NCI-H2227 (cell line): Measurements from ENCODE around the gene ADORA2A.

Experiments used
- DNase-seq: peaks from one replicate; lab custom pipeline; 2025; ENCODE audit not compliant: unreplicated experiment; lab: John Stamatoyannopoulos, UW

ADORA2A gene

DNA sequence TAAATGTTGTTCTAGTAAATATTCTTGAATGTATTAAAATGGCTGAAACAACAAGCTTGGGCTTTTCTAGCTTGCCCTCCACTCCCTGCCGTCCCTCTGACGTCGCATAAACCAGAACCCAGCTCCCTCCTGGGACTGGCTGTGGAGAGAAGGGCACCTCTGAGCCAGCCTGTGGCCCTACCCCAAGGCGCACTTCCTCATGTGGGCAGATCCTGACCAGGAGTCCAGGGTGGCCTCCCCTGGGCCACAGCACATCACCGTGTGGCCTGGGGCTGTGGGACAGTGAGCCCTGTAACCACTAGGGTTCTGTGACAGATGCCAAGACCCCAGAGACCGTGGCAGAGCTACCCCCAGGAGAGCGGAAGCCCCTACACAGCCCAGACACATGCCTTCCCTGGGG is 10.2 kb upstream of the ADORA2A start:
- no peak for DNase-seq

DNA sequence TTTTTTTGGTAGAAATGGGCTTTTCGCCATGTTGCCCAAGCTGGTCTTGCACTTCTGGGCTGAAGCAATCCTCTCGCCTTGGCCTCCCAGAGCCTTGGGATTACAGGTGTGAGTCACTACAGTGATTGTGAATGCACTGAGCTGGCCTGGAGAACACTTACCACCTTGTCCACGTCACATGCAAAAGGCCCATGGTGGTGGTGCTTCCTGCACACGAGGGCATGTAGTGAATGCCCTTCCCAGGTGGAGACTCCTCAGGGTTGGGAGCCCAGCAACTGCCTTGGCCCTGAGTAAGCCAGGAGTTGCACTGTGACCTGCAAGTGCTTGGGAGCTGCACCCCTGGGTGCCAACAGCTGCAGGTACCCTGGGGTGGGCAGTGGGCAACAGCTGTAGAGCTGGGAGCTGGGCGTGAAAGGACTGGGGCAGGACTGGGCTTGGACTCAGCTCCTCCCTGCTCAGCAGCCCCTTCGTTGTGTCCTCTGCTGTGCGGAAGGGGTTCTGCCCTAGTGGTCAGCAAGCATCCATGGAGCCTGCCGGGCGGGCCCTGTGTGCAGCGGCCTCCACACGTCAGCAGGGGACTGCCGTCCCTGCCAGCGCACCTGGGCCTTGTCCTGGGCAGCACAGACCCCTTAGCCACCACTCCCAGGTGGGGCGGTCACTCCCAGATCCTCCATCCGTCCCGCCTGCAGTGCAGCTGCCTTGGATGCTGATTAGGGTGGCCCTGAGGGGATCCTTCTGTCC is 9.3 kb upstream of the ADORA2A start:
- no peak for DNase-seq

DNA sequence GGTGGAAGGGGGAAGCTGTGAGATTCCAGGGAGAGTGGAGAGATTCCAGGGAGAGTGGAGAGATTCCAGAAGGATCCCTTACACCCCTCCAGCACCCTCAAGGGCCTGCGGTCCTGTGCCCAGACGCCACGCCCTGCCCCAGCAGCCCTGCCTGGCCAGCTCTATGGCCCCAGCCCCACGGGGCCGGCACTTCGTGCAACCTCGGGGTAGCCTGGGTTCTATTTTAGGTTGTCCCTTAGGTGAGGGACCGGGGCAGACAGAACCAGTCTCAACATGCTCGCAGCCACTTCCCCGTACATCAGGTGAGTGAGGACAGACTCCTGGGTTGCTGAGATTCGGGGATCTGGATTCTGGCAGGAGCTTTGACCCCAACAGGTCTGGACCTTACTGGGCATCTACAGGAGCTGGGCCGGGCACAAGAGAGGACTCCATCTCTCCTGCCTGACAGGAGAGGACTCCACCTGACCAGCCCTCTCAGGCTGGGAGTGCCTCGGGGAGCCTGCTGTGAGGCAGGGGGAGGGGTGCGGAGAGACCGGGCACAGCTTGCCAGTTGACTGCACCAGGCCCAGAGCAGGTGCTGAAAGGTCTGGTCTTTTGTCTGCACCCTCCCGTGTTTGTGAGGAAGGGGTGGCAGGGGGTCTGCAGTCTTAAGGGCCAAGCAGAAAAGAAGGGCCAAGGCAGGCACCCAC is 8.5 kb upstream of the ADORA2A start:
- DNase-seq = no peak

DNA sequence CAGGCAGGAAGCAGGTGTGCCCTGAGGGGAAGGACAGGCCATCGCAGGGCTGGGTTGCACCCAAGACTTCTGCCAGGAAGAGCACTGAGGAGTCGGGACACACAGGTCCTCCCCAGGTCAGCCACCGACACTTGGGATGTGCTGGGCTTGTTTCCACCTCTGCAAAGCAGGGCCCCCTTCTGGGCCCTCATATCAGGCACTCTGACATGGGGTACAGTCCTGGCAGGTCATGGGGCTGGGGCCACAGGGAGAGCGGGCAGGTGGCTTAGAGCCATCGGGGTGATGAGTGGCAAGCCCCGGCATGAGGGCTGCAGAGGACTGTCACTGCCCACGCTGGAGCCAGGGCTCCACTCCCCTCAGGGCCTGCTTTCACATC is 7.9 kb upstream of the ADORA2A start:
- no peak for DNase-seq

DNA sequence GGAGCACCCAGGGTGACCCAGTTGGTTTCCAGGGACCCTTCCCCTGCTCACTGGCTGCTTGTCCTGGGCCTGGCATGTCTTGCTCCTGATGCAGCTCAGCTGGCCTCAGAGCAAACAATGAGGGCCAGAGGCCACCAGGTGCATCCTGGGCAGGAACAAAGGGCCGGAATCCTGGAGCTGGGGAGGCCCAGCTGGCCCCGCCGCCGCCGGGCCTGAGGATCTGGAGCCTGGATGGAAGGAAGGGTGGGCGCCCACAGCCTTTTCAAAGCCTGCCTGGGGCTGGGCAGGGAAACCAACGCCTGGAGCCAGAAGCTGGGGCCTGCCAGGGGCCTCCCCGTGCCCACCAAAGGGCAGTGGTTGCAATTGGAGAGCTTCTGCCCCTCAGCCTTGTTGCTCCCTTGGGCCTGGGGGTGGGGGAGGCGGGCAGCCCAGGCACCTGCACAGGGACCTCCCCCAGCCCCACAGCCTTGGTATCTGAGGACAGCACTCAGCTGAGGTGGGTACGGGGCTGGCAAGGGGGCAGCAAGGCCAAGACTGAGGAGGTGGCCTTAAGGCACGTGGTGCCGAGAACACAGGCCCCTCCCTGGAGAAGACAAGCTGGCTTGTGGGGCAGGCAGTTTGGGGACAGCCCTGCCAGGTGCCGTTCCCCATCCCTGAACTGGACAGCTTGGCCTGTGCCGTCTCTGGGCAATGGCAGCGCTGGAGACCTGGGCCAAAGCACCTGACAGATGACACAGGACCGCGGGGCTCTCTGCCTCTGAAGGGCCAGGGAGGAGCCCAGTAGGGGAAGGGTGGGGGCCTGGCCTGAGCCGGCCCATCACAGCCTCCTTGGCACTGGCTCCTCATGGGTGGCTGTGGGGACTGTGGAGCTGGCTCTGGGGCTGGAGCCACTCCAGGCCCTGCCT is 7.1 kb upstream of the ADORA2A start:
- DNase-seq = peak; percentile 6

DNA sequence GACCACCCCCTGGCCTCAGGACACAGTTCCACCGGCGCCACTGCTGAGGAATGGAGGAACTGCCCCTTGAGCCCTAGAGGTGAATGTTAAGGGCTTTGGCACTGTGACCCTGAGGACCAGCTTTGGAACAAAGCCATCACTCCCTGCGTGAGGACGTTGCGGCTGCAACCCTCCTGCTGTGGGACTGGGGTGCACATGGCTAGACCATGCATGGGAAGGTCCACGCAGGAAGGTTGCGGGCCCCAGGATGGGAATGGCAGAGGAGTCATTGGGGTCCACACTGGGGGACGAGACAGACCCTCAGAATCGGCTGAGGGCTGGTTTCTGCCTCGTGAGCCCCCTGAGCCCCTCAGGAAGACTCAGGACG is 6.4 kb upstream of the ADORA2A start:
- DNase-seq = no peak

DNA sequence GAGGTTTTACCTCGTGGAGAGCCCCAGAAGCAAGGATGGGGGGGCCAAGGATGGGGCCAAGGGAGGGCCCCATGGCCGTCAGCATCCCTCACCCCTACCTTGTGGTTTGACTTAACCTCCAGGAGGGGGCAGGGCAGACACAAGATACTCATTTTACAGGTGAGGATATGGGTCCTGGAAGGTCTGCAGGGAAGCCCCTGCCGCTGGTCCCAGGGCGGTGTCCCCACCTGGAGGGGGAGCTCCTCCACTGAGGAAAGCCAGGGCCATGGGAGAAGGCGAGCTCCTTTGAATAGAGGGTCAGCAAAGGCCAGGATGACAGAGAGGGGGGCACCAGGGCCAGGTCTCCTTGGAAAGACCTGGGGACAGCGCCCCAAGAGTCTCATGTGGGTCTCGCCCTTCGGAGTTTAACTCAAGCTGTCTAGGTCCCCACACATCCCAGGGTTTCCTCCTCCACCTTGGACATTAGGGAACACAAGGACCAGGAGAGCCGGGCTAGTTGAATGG is 5.9 kb upstream of the ADORA2A start:
- no peak for DNase-seq

DNA sequence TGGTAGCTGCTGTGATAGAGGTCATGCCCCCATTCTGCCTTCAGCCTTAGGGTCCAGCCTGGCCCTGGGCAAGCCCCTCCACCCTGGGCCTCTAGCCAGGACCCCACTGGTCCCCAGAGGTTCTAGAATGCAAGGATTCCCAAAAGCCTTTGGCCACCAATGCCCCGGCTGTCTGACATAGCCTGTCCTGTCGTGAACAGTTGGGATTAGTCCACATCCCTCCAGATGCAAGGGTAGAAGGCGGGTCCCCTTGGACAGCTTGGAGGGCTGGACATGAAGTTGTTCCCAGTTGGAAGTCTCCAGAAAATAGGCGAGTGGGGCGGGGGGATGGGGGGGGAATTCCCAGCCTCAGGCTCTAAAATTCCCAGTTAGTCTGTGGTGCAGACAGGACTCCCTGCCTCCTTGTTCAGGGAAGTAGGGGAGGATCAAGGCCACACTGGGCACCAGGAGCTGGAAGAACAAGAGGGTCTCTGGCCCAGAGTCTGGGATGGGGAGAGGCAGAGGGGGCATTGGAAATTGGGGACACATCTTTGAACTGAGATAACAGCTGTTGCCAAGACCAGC is 5.2 kb upstream of the ADORA2A start:
- DNase-seq = no peak

DNA sequence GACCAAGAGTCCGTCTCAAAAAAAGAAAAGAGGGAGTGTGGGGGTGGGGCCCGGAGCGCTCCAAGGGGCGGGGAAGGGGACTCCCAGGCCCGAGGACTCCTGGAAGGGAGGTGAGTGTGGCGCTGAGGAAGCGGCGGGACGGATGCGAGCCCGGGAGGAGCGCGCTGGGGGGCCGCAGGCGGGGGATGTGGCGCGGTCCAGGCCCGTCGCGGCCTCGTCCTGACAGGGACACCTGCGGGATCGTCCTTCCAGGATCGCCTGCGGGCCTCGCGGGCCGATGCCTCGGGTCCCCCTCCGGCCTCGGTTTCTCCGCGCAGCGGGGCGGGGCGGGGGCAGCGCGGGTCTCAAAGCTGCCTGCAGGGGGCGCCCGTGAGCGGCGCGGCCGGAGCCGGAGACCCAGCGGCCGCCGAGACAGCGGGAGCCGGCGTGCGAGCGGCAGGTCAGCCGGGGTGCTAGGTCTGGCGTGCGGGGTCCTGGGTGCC is 3.8 kb upstream of the ADORA2A start:
- peak; percentile 34 for DNase-seq

DNA sequence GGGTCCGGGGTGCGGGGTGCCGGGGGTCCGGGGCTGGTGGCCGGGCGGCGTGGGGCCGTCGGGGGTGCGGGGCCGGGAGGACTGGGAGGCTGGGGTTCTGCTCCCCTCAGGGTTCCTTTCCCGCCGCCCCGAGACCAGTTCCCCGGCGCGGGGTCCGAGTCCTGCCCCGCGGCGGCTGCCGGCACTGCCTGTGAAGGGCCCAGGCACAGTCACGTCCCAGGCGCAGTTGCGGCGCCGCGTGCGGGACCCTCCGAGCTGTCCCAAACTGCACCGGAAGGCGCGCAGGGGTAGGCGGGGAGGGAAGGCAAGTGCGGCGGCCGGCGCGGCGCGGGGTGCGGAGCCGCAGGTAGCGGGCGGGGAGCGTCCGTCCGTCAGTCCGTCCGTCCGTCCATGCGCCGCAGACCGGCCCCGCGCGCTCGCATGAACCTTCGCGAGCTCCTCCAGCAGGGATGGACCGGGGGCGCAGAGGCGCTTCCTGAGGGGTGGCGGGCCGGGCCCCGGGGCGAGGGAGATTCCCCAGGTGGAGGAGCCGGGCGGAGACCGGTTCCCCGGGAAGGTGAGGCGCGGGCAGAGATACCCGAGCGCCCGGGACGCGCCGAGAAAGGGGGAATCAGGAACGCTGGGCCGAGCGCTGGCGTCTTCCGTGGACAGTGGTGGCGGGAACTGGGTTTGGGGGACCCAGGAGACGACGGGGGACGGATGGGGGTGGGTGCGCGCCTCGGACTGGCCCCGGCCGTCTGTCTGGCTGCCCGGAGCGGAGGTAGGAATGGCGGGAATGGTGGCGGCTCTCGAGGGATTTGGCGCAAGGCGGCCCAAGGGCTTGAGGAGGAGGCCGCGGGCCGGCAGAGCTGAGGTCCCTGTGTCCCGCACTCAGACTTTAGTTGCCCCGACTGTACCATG is 3.1 kb upstream of the ADORA2A start:
- no peak for DNase-seq

DNA sequence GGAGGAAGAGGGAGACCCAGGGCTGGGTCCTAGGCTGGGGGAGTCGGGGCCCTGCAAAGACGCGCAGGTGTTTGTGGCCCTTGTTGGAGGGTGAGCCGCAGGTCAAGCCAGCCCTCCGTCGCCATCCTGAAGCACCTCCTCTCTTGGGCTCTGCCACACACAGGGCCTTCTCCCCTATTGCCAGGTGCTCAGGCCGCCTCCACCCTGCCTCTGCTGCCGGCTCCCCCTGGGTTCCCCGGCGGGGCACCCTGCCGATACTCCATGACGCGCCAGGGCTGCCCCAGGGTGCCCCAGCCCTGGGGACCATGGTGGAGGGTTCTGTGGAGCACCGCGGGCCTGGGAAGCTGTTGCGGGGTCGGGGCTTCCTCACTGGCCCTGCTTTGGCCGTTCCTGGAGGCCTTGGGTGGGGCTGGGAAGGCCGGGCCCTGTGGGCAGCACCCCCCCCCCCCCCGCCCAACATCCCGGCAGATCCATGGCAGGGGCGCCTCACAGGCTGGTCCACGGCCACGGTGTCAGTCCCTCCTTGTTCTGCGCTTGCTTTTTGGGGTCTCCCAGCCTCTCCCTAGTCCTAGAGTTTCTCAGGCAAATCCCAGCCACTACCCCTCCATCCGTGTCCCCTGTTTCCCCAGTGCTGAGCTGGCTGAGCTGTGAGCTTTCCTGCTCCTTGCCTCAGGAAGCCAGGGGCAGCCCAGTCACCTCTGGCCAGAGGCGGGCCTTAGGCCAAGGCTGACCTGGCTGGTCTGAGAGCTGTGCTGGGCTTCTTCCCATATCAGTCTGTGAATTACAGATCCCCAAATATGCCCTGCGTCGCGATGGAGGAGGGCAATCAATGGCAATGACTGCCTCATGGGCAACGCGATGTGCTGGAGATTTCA is 2.3 kb upstream of the ADORA2A start:
- DNase-seq = no peak

DNA sequence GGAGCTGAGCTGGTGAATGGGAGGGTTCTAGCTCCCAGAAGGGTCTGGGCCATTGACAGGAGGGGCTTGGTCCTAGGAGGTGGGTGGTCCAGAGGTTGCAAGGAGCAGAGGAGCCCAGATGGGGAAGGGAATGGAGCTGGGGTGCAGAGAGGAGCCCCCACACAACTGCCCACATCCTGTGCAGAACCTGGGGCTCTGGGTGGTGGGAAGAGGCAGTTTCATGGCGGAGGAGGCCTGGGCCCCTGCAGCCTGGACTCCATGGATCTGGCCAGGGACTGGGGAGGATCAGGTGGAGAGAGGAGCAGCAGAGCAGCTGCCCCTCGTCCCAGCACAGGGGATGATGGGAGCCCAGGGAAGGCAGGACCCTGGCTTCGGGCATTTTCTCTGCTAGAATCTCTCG is 963 bp upstream of the ADORA2A start:
- no peak for DNase-seq

DNA sequence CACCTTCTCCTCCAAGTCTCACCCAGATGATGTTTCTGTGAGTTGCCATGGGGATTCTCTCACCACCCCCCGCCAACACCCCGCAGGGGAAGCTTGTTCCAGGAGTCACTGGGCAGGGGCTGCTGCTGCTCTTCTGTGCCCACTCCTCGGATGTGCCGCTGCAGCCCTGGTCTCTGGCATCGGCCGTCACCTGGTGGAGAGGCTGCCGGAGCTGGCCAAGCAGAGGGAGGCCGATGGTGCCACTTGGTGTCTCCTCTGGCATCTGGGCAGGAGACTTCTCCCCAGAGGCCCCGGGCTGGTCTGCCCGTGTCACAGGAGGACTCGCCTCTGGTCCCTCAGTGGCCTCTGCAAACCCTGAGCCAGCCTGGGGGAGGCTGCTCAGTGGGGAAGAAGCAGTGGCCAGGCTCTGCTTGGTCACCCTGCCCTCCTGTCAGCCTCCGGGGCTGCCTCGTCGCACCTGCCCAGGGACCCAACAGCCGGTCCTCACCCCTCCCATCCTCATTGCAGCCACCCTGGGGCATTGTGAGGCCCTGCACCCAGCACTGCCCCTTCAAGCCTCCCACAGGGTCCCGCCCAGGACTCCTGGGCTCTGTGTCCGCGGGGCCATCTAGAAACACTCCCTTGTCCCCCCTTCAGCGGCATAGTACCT is 424 bp upstream of the ADORA2A start:
- DNase-seq = no peak

DNA sequence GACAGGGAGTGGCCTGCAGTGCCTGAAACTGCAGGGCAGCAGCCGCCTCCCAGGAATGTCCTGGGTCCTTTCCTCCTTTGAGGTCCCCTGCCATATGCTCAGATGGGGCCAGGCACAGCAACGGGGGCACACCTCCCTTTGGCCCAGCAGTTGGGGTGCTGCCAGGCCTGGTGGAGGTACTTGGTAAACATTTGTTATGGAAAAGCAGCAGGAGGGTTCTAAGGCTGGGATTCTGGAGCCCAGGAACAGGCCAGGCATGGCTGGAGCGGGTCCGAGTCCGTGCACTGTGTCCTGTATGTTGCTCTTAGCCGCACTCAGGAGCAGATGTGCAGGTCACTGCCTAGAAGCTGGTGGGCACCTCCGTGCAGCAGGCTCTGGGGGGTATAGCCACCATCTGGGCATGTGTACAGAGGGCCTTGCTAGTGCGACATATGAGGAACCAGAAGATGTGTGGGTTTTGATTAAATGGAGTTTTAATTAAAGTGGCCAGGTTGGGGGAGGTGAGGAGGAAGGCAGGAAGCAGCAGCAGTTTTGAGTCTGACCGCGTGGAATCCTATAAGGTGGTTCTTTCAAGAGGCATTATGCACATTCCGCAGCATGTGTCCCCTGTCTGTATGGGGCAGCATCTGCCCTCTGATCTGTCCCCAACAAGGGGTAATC is 1.5 kb downstream of the ADORA2A start:
- DNase-seq = no peak

DNA sequence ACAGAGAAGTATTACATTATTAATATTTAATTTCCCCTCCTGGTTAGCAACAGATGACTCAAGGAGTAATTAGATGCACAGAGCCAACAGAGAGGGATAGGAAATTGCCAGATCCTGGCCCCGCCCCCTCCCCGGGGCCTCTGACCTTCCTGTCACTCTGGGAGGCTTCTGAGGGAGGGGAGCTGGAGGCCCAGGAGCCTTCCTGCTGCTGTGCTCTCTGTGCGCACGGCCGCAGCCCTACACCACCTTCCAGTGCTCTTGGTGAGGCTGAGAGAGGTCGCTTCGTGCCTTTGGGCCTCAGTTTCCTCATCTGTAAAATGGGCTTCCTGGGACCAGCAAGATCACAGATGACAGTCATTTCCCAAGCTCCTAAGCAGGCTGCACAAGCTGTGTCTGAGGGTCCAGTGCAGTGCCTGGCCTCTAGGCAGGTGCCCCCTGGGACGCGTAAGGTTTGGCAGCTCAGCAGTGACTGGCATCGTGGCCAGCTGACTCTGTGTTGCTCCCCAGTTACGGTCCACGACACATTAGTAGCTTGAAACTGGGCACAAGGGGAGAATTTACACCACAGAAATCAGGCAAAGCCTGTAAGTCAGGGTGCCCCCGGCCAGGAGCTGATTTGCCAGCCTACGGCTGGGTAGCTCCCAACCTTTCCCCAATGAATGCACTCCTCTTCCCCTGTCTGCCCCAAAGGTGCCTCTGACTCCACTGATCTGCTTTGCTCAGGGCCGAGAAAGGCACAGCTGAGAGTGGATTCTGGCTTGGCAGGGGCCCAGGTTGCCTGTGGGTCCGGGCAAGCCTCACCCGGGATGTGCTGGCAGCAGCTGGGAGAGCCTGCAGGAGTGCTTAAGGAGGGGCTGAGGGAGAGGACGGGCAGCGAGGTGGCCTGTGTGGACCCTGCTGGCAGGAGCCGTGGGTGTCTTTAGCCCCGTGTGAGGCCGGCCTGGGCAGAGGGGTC is 2.3 kb downstream of the ADORA2A start:
- DNase-seq = no peak

DNA sequence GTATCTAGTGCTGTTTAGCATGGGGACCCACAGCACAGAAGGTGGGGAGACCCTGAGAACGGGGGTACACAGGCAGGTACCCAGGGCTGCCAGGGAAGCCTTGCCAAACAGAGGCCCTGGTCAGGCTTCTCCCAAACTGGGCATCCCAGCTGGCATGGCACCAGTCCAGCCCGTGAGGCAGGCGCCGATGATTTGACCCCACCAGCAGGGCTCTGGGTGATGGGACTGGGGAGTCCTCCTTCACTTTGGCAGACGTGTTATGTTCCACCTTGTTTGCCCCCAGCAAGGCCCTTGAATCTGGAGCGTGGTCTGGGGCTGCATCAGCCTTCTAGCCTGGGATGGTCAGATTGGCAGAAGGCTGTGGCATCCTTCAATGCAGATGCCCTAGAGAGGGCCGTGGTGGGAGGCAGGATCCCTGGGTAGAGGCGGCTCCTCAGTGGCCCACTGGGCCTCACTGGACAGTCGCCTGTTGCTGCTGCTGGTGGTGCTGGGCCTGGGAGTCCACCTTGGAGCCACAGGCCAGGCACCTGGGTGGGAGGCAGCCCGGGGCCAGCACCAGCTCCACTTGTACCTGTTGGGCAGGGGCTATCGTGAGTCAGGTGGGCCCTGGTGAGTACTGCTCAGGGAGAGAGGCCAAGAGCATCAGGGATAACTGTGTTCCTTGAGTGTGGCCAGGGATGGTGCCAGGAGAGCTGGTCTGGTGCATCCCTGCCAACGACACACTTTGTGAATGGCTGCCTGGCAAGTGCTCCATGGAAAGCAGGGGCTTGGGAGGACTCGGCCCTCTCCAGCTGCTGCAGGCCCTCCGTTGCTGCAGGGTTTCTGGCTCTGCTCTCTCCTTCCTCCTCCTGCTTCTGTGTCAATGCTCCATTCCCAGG is 3.3 kb downstream of the ADORA2A start:
- no peak for DNase-seq
